B cell (primary cell): ENCODE results near the gene FBF1. TPM values are rescaled to one million over a fixed set of nuclear protein-coding genes. Genes with fewer than 3 reads are reported as not detected.
A peak's percentile ranks its signal among the peaks of the same experiment; 100 is the strongest.

Source experiments
- ATAC-seq: fragments of 200-7000 bp; cut with Tn5 transposase; one replicate; pipeline ENCODE4 v1.10.0; 2021; ENCODE audit warnings: low read depth, mild to moderate bottlenecking, moderate number of reproducible peaks, moderate library complexity
- CTCF ChIA-PET: fragments of 350-600 bp; sonication (Branson Sonifier 250); formaldehyde crosslinking; loops from one replicate; lab custom pipeline; 2021; ENCODE audit warnings: antibody characterized with exemption, inconsistent platforms; lab: Charles Lee
- POLR2A ChIA-PET: fragments of 350-600 bp; sonication (Branson Sonifier 250); formaldehyde crosslinking; loops from one replicate; lab custom pipeline; 2021; ENCODE audit warnings: antibody characterized with exemption; lab: Charles Lee
- DNase-seq: peaks from one replicate; pipeline ENCODE4 v3.0.0; 2013
- H2AFZ ChIP-seq: 2 replicates; pipeline ENCODE4 v1.6.1; 2012; ENCODE audit warnings: mild to moderate bottlenecking, low read depth, low read length; ENCODE audit not compliant: insufficient read depth, poor library complexity, severe bottlenecking
- H3K27ac ChIP-seq, 2 donors: 1 replicate in 1 of 2; 2 replicates in 1 of 2; pipeline ENCODE4 v1.5.1; 2012 to 2013; ENCODE audit warnings: low read length in 2 of 2, mild to moderate bottlenecking in 2 of 2, moderate library complexity in 1 of 2
- H3K27me3 ChIP-seq, 4 experiments: fragments of 200-600 bp in 1 of 4; sonication (generic) in 1 of 4; replicated peaks in 1 of 4; 1 replicate in 2 of 4; 2 replicates in 2 of 4; pipeline versions ENCODE4 v1.6.1 to v1.7.0; 2013 to 2016; ENCODE audit warnings: low read length in 3 of 4, mild to moderate bottlenecking in 2 of 4, mixed read lengths in 1 of 4, moderate library complexity in 1 of 4; ENCODE audit not compliant: insufficient read depth in 4 of 4, control insufficient read depth in 3 of 4; ENCODE audit errors: control extremely low read depth in 1 of 4
- H3K36me3 ChIP-seq, 2 experiments: replicated peaks in 1 of 2; 1 replicate in 1 of 2; 2 replicates in 1 of 2; pipeline versions ENCODE4 v1.6.1 to v1.7.1; 2013; ENCODE audit warnings: low read length in 1 of 2; ENCODE audit not compliant: insufficient read depth in 2 of 2, control insufficient read depth in 1 of 2; ENCODE audit errors: control extremely low read depth in 1 of 2, extremely low read depth in 1 of 2
- H3K4me1 ChIP-seq, 2 donors: fragments of 200-600 bp in 1 of 2; sonication (generic) in 1 of 2; 1 replicate in 1 of 2; 2 replicates in 1 of 2; pipeline versions ENCODE4 v1.5.1 to v1.6.1; 2013 to 2017; ENCODE audit warnings: low read length in 2 of 2; ENCODE audit not compliant: control insufficient read depth in 2 of 2, insufficient read depth in 2 of 2
- H3K4me2 ChIP-seq: replicated peaks from 2 replicates; pipeline ENCODE3; 2012; ENCODE audit warnings: mild to moderate bottlenecking, low read depth, low read length; ENCODE audit not compliant: poor library complexity, severe bottlenecking
- H3K4me3 ChIP-seq, 5 experiments: fragments of 200-600 bp in 1 of 5; sonication (generic) in 1 of 5; 1 replicate in 3 of 5; 2 replicates in 2 of 5; pipeline versions ENCODE4 v1.5.1 to v1.7.0; 2011 to 2016; ENCODE audit warnings: low read length in 4 of 5, mild to moderate bottlenecking in 4 of 5, low read depth in 2 of 5, control low read depth in 1 of 5, moderate library complexity in 1 of 5; ENCODE audit not compliant: insufficient read depth in 1 of 5; ENCODE audit errors: control extremely low read depth in 1 of 5, extremely low read depth in 1 of 5
- H3K79me2 ChIP-seq: fragments of 200-600 bp; sonication (generic); one replicate; pipeline ENCODE4 v1.6.0; 2016; ENCODE audit warnings: low read length; ENCODE audit not compliant: control insufficient read depth, insufficient read depth
- H3K9ac ChIP-seq: fragments of 200-600 bp; sonication (generic); 2 replicates; pipeline ENCODE4 v1.6.1; 2017; ENCODE audit warnings: mild to moderate bottlenecking, low read length, moderate library complexity
- H3K9me3 ChIP-seq, 3 donors: one replicate each; pipeline versions ENCODE4 v1.6.1 to v1.7.1; 2013; ENCODE audit warnings: low read length in 2 of 3; ENCODE audit not compliant: control insufficient read depth in 2 of 3, insufficient read depth in 1 of 3; ENCODE audit errors: control extremely low read depth in 1 of 3
- H4K20me1 ChIP-seq: 2 replicates; pipeline ENCODE4 v1.6.0; 2012; ENCODE audit warnings: mild to moderate bottlenecking, low read length; ENCODE audit not compliant: insufficient read depth, control insufficient read depth, poor library complexity, severe bottlenecking
- H3K27ac Mint-ChIP-seq: one replicate; pipeline ENCODE4 v1.8.0; 2021; ENCODE audit warnings: mixed read lengths
- H3K27me3 Mint-ChIP-seq: one replicate; pipeline ENCODE4 v1.8.0; 2021; ENCODE audit warnings: mixed read lengths
- H3K4me1 Mint-ChIP-seq: one replicate; pipeline ENCODE4 v1.8.0; 2021; ENCODE audit warnings: mixed read lengths
- H3K4me3 Mint-ChIP-seq: one replicate; pipeline ENCODE4 v1.8.0; 2021; ENCODE audit warnings: mixed read lengths
- H3K9me3 Mint-ChIP-seq: one replicate; pipeline ENCODE4 v1.8.0; 2022; ENCODE audit warnings: mixed read lengths; ENCODE audit not compliant: insufficient read depth
- EZH2 ChIP-seq: IDR thresholded peaks from 2 replicates; pipeline ENCODE4 v1.6.1; 2012; ENCODE audit warnings: borderline replicate concordance, low read depth, mild to moderate bottlenecking, moderate library complexity, low read length; ENCODE audit not compliant: insufficient read depth, poor library complexity, severe bottlenecking
- WGBS: methylation state at CpG from one replicate; pipeline ENCODE4 v1.1.5; 2013; ENCODE audit warnings: missing lambda C conversion rate; ENCODE audit not compliant: insufficient coverage; 5-methylcytosine and 5-hydroxymethylcytosine counted together
- intact Hi-C: fragments of 100-400 bp; cut with micrococcal nuclease; formaldehyde crosslinking; loops from one replicate; pipeline ENCODE4 v1.10.0; 2022
- polyA minus RNA-seq: library from RNA; depleted of rRNA, polyadenylated mRNA; stranded (reverse); fragments of >200 nt; gene quantifications from 2 replicates; pipeline ENCODE4 v1.2.3, GENCODE V29; 2012
- polyA plus RNA-seq: library from polyadenylated mRNA; depleted of rRNA; stranded (reverse); fragments of >200 nt; gene quantifications from 2 replicates; pipeline ENCODE4 v1.2.3, GENCODE V29; 2012
- total RNA-seq, 2 donors: library from RNA; stranded (reverse); fragments of 120-200 nt in 1 of 2; gene quantifications; 1 replicate in 1 of 2; 2 replicates in 1 of 2; pipeline versions ENCODE4 v1.2.3 to v1.2.4, GENCODE V29; 2013 to 2022
- TF ChIP-seq, protein P1 (sequence below): fragments of 200-600 bp; IDR thresholded peaks from one replicate; pipeline ENCODE4 v1.8.0; 2022; ENCODE audit warnings: antibody characterized with exemption, mild to moderate bottlenecking

The FBF1 gene, protein sequence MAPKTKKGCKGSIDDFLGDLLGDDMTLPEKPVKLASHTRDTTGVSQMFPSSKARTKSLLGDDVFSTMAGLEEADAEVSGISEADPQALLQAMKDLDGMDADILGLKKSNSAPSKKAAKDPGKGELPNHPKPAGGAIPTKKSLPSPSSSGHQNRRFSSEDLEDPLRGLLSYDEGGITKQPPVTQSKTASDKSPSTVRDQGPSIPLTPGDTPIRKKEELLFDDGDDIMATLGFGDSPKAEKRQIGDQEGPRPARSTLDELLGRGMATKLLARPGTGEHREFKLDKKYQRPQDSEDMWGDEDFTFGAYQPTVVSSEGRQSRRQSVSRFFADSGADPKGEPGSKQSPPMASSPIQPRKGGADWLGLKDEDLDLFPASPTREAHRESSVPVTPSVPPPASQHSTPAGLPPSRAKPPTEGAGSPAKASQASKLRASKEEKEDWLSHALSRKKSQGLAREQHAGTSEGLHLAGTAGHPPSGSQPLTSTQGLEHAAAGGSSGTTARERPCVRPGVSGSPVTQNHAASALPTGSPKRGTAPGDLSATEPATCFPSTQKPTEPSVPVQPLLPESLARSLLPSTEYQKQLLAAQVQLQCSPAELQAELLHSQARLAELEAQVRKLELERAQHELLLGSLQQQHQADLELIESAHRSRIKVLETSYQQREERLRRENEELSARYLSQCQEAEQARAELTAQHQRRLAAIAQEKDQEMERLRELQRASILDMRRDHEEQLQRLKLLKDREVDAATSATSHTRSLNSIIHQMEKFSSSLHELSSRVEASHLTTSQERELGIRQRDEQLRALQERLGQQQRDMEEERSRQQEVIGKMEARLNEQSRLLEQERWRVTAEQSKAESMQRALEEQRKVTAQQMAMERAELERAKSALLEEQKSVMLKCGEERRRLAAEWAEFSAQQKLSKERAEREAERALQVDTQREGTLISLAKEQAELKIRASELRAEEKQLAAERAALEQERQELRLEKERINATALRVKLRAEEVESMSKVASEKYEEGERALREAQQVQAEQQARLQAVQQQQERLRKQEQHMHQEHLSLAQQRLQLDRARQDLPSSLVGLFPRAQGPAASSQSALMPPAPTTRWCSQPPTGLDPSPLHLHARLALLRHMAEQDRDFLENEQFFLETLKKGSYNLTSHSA
- total RNA-seq (27.0 and 31.5 TPM in 2 replicates), polyA plus RNA-seq (18.3 and 21.6 TPM in 2 replicates), polyA minus RNA-seq (21.2 and 27.8 TPM in 2 replicates)
- total RNA-seq (2013) = 15.9 TPM

DNA sequence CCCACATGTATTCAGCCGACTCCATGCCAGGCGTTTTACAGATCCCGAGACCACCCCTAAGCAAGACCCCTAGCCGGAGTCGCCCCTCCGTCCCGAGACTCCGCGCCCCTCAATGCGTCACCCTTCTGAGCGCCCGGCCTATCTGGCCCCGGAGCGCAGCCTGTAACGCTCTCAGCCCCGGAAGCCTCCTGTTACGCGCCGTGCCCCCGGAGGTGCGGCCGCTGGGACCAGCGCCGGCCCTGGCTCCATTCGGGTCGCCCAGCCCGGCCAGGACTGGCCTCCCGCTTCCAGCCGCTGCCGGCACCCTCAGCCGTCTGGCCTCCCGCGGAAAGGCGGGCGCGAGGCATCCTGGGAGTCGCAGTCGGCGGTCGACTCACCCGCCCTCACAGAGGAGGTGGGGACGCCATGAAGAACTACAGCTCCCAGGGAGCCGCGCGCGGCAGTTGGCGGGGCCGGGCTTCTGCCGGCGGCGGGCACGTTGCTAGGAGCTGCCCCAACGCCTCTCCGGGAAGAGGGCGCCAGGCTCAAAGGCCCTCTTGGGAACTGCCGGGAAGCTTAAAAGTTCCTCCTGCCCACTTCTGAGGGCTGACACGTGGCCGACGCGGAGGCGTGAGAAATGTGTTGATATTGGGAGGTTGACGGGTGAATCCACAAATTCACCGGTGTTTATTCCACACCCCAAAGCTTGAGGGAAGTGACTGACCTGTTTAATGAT is at the start of gene FBF1:
Gene FBF1, minus strand, starts transcription at position 316 of the 715 bp plus-strand sequence. CDS start 2,893 bp downstream, outside the sequence.
- H3K4me1 ChIP-seq = peaks cover 0 to 14% of the 10 kb centered on the region in 2 donors
- peak within 1 kb of the TSS; percentile 89 for H3K27ac Mint-ChIP-seq
- ATAC-seq (peak; percentile 99), DNase-seq (peak; percentile 89)
- intact Hi-C loops = loop anchor here (1.0 to 2.0 kb wide), 5 partner anchors 36 to 157 kb away; partner anchors contain the start of genes ACOX1, TEN1, UNK and WBP2
- TF ChIP-seq EZH2 = no peak
- TF ChIP-seq, protein P1, sequence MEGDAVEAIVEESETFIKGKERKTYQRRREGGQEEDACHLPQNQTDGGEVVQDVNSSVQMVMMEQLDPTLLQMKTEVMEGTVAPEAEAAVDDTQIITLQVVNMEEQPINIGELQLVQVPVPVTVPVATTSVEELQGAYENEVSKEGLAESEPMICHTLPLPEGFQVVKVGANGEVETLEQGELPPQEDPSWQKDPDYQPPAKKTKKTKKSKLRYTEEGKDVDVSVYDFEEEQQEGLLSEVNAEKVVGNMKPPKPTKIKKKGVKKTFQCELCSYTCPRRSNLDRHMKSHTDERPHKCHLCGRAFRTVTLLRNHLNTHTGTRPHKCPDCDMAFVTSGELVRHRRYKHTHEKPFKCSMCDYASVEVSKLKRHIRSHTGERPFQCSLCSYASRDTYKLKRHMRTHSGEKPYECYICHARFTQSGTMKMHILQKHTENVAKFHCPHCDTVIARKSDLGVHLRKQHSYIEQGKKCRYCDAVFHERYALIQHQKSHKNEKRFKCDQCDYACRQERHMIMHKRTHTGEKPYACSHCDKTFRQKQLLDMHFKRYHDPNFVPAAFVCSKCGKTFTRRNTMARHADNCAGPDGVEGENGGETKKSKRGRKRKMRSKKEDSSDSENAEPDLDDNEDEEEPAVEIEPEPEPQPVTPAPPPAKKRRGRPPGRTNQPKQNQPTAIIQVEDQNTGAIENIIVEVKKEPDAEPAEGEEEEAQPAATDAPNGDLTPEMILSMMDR = no peak
- H3K27me3 ChIP-seq = no peaks in the 10 kb centered on the region
- H3K27ac ChIP-seq = peak within 1 kb of the TSS; percentile 47 to 82
- H4K20me1 ChIP-seq = no peaks in the 10 kb centered on the region
- H3K4me3 ChIP-seq = peak within 1 kb of the TSS; percentile 6 to 97 (median 81)
- no peaks in the 10 kb centered on the region for H3K9me3 Mint-ChIP-seq
- WGBS = under 1% methylated on average over 55 of the region's 63 CpGs
- CTCF ChIA-PET = interaction anchor here (0.7 to 1.4 kb wide), 6 partner anchors 35 to 255 kb away, joined by 3 to 6 read pairs (median 4); partner anchors contain the start of gene CDK3
- no peaks in the 10 kb centered on the region for H3K9me3 ChIP-seq
- H3K27me3 Mint-ChIP-seq = no peaks in the 10 kb centered on the region
- H3K79me2 ChIP-seq = peaks cover 3% of the 10 kb centered on the region
- peaks cover 12% of the 10 kb centered on the region for H3K4me1 Mint-ChIP-seq
- H2AFZ ChIP-seq = peak within 1 kb of the TSS; percentile 99
- H3K9ac ChIP-seq = peak within 1 kb of the TSS; percentile 91
- POLR2A ChIA-PET = interaction anchor here (0.7 to 1.3 kb wide), 4 partner anchors 38 to 186 kb away, joined by 3 to 4 read pairs (median 3); partner anchors contain the start of genes ACOX1, TEN1 and WBP2
- no peaks in the 10 kb centered on the region for H3K36me3 ChIP-seq
- peak within 1 kb of the TSS; percentile 95 for H3K4me2 ChIP-seq
- peak within 1 kb of the TSS; percentile 92 for H3K4me3 Mint-ChIP-seq
